IMR-90 (cell line): ENCODE data around the gene SLC6A17. TPM values are rescaled to one million over a fixed set of nuclear protein-coding genes. Genes with fewer than 3 reads are reported as not detected.
A peak's percentile ranks its signal among the peaks of the same experiment; 100 is the strongest.

Source experiments
- ATAC-seq: fragments of 200-7000 bp; cut with Tn5 transposase; 2 replicates; pipeline ENCODE4 v1.9.1; 2020; ENCODE audit warnings: low read depth, mild to moderate bottlenecking, moderate library complexity
- BruUV-seq: library from RNA; stranded (reverse); fragments of 400-500 nt; replicated peaks from 2 replicates; lab custom pipeline; 2021; lab: Mats Ljungman, UMichigan
- CTCF ChIA-PET: fragments of 300-600 bp; formaldehyde crosslinking; extraction: SDS; loops from one replicate; lab custom pipeline; 2021; ENCODE audit warnings: antibody characterized with exemption; lab: Yijun Ruan, JAX
- POLR2A ChIA-PET: fragments of 300-600 bp; sonication (Branson Sonifier 250); formaldehyde crosslinking; loops from one replicate; lab custom pipeline; 2022; ENCODE audit warnings: antibody characterized with exemption; ENCODE audit not compliant: unreplicated experiment; lab: Charles Lee
- DNase-seq: peaks from one replicate; pipeline ENCODE4 v3.0.0; 2013
- H2AFZ ChIP-seq: replicated peaks from 2 replicates; pipeline ENCODE3; 2013; ENCODE audit warnings: low read length, mild to moderate bottlenecking; ENCODE audit not compliant: poor library complexity
- H2AK5ac ChIP-seq: 2 replicates; pipeline ENCODE4 v1.6.1; 2013; ENCODE audit warnings: low read depth, low read length, inconsistent platforms
- H2AK9ac ChIP-seq: replicated peaks from 2 replicates; pipeline ENCODE3; 2013; ENCODE audit warnings: mild to moderate bottlenecking, low read depth, low read length, moderate library complexity; ENCODE audit not compliant: poor library complexity
- H2BK120ac ChIP-seq: 2 replicates; pipeline ENCODE4 v1.6.1; 2013; ENCODE audit warnings: low read depth, low read length, inconsistent platforms
- H2BK15ac ChIP-seq: 3 replicates; pipeline ENCODE4 v1.6.1; 2013; ENCODE audit warnings: low read depth, low read length, inconsistent platforms
- H2BK20ac ChIP-seq: 2 replicates; pipeline ENCODE4 v1.6.1; 2013; ENCODE audit warnings: low read depth, mild to moderate bottlenecking, inconsistent platforms, low read length, moderate library complexity
- H2BK5ac ChIP-seq: 2 replicates; pipeline ENCODE4 v1.6.1; 2013; ENCODE audit warnings: mild to moderate bottlenecking, low read depth, low read length, inconsistent platforms; ENCODE audit not compliant: poor library complexity, severe bottlenecking
- H3K14ac ChIP-seq: replicated peaks from 2 replicates; pipeline ENCODE4 v1.6.1; 2013; ENCODE audit warnings: low read depth, low read length, inconsistent platforms
- H3K18ac ChIP-seq: 2 replicates; pipeline ENCODE4 v1.6.1; 2013; ENCODE audit warnings: low read depth, low read length, control low read depth
- H3K23ac ChIP-seq: 2 replicates; pipeline ENCODE4 v1.6.1; 2013; ENCODE audit warnings: low read depth, low read length, inconsistent platforms
- H3K27ac ChIP-seq: 2 replicates; pipeline ENCODE4 v1.5.1; 2013; ENCODE audit warnings: mild to moderate bottlenecking, control low read depth, low read length; ENCODE audit not compliant: insufficient read depth
- H3K27me3 ChIP-seq: 2 replicates; pipeline ENCODE4 v1.6.1; 2013; ENCODE audit warnings: low read length; ENCODE audit not compliant: control insufficient read depth, insufficient read depth
- H3K36me3 ChIP-seq: 2 replicates; pipeline ENCODE4 v1.6.1; 2013; ENCODE audit warnings: low read length, mixed read lengths; ENCODE audit not compliant: control insufficient read depth, insufficient read depth
- H3K4ac ChIP-seq: 2 replicates; pipeline ENCODE4 v1.6.1; 2013; ENCODE audit warnings: low read depth, low read length, inconsistent platforms
- H3K4me1 ChIP-seq: 2 replicates; pipeline ENCODE4 v1.6.1; 2013; ENCODE audit warnings: low read length, mixed read lengths; ENCODE audit not compliant: control insufficient read depth, insufficient read depth
- H3K4me2 ChIP-seq: 2 replicates; pipeline ENCODE4 v1.6.1; 2013; ENCODE audit warnings: low read depth, mild to moderate bottlenecking, control low read depth, low read length, moderate library complexity
- H3K4me3 ChIP-seq: 2 replicates; pipeline ENCODE4 v1.5.1; 2013; ENCODE audit warnings: low read depth, mild to moderate bottlenecking, control low read depth, low read length, moderate library complexity; ENCODE audit not compliant: insufficient read depth
- H3K56ac ChIP-seq: 2 replicates; pipeline ENCODE4 v1.6.1; 2013; ENCODE audit warnings: low read length, inconsistent platforms; ENCODE audit not compliant: insufficient read depth; ENCODE audit errors: extremely low read depth
- H3K79me1 ChIP-seq, 2 experiments: 2 replicates each; pipeline ENCODE4 v1.6.1; 2013; ENCODE audit warnings: low read length in 2 of 2, inconsistent platforms in 1 of 2, low read depth in 1 of 2
- H3K9ac ChIP-seq: 2 replicates; pipeline ENCODE4 v1.6.1; 2013; ENCODE audit warnings: low read depth, low read length, control low read depth
- H3K9me1 ChIP-seq: 2 replicates; pipeline ENCODE4 v1.6.1; 2013; ENCODE audit warnings: low read length, inconsistent platforms; ENCODE audit not compliant: insufficient read depth
- H3K9me3 ChIP-seq: 2 replicates; pipeline ENCODE4 v1.6.1; 2013; ENCODE audit warnings: low read length; ENCODE audit not compliant: control insufficient read depth, insufficient read depth
- H4K20me1 ChIP-seq: 2 replicates; pipeline ENCODE4 v1.6.1; 2013; ENCODE audit warnings: low read length, inconsistent platforms; ENCODE audit not compliant: insufficient read depth
- H4K5ac ChIP-seq: 2 replicates; pipeline ENCODE4 v1.6.1; 2013; ENCODE audit warnings: mild to moderate bottlenecking, low read depth, low read length, control low read depth
- H4K8ac ChIP-seq, 2 experiments: 2 replicates each; pipeline ENCODE4 v1.6.1; 2013; ENCODE audit warnings: low read depth in 2 of 2, low read length in 2 of 2, control low read depth in 1 of 2, inconsistent platforms in 1 of 2
- H4K91ac ChIP-seq: 2 replicates; pipeline ENCODE4 v1.6.1; 2013; ENCODE audit warnings: low read depth, low read length, inconsistent platforms; ENCODE audit not compliant: insufficient read depth
- BHLHE40 ChIP-seq: fragments of 150-350 bp; IDR thresholded peaks from 2 replicates; pipeline ENCODE4 v1.6.1; 2016; ENCODE audit warnings: mild to moderate bottlenecking, low read depth, low read length
- CEBPB ChIP-seq: IDR thresholded peaks from 2 replicates; pipeline ENCODE4 v1.6.1; 2012; ENCODE audit warnings: low read depth, low read length, improper control_type of control experiment
- CTCF ChIP-seq: conservative IDR thresholded peaks from 2 replicates; pipeline ENCODE4 v1.5.1; 2012; ENCODE audit warnings: mild to moderate bottlenecking, low read depth, low read length, improper control_type of control experiment
- ELK1 ChIP-seq: fragments of 150-350 bp; IDR thresholded peaks from 2 replicates; pipeline ENCODE4 v1.6.1; 2016; ENCODE audit warnings: low read depth, mild to moderate bottlenecking, low read length, moderate library complexity, borderline replicate concordance
- MAFK ChIP-seq: IDR thresholded peaks from 2 replicates; pipeline ENCODE4 v1.6.1; 2012; ENCODE audit warnings: low read depth, low read length, improper control_type of control experiment
- RAD21 ChIP-seq: IDR thresholded peaks from 2 replicates; pipeline ENCODE4 v1.6.1; 2012; ENCODE audit warnings: low read length, improper control_type of control experiment
- USF2 ChIP-seq: fragments of 150-350 bp; IDR thresholded peaks from 2 replicates; pipeline ENCODE4 v1.6.1; 2017; ENCODE audit warnings: mild to moderate bottlenecking, antibody characterized with exemption, low read length, low read depth
- WGBS, 2 experiments: methylation state at CpG; one replicate each; pipeline versions ENCODE4 v1.1.5 to v1.1.7; 2013; ENCODE audit warnings: missing lambda C conversion rate in 2 of 2; ENCODE audit not compliant: insufficient read length in 1 of 2; ENCODE audit errors: extremely low coverage in 2 of 2; 5-methylcytosine and 5-hydroxymethylcytosine counted together
- dilution Hi-C: fragments of 300-500 bp; cut with HindIII; formaldehyde crosslinking; loops from one replicate; pipeline ENCODE4 v1.14.3; 2018; ENCODE audit warnings: low sequenced_read_pairs; ENCODE audit not compliant: unreplicated experiment
- in situ Hi-C: fragments of 300-500 bp; cut with MboI; formaldehyde crosslinking; loops from 3 replicates; pipeline ENCODE4 v1.14.3; 2019; ENCODE audit warnings: low sequenced_read_pairs, inconsistent platforms, mixed read lengths
- intact Hi-C: fragments of 100-400 bp; cut with micrococcal nuclease; formaldehyde crosslinking; loops from 2 replicates; pipeline ENCODE4 v1.10.0; 2022
- polyA plus RNA-seq, 3 experiments: library from polyadenylated mRNA; depleted of rRNA; stranded (reverse); fragments of >200 nt; gene quantifications; 2 replicates each; pipeline ENCODE4 v1.2.3, GENCODE V29; 2012; ENCODE audit warnings: low replicate concordance in 1 of 3
- total RNA-seq: library from RNA; depleted of rRNA; stranded (reverse); fragments of >200 nt; gene quantifications from 2 replicates; pipeline ENCODE4 v1.2.3, GENCODE V29; 2012

The SLC6A17 gene
- total and polyA plus RNA-seq, 2 of the 4 experiments (the other 2 are of a cell fraction) = 0.54 to 0.82 TPM

GRCh38 chr1:110210604-110211495 lies 60.6 kb downstream of the SLC6A17 start:
- Histone ChIP-seq H3K56ac (no peak overlapping the region), H3K27ac (no peak overlapping the region; the same call in 1 of the 2 replicates), H3K79me1 (no peaks in the 10 kb centered on the region), H3K9me1 (no peaks in the 10 kb centered on the region), H3K36me3 (no peaks in the 10 kb centered on the region), H3K9ac (no peak overlapping the region), H2BK15ac (no peak overlapping the region), H3K27me3 (peaks cover 59% of the 10 kb centered on the region), H2BK20ac (no peak overlapping the region), H3K18ac (no peak overlapping the region), H3K4ac (no peak overlapping the region), H2BK120ac (no peak overlapping the region), H2AFZ (peak overlapping the region; percentile 94), H2AK5ac (no peak overlapping the region), H4K8ac (no peak overlapping the region), H2AK9ac (no peak overlapping the region), H4K5ac (no peak overlapping the region), H4K91ac (no peak overlapping the region), H3K23ac (no peak overlapping the region; the same call in 1 of the 2 replicates), H3K4me2 (peak overlapping the region; percentile 53), H4K20me1 (peaks cover 3% of the 10 kb centered on the region), H3K4me3 (peak overlapping the region; percentile 49), H3K14ac (no peak overlapping the region), H3K4me1 (no peaks in the 10 kb centered on the region), H3K9me3 (no peaks in the 10 kb centered on the region), H2BK5ac (no peak overlapping the region)
- ATAC-seq (peak; percentile 33), DNase-seq (no peak)
- WGBS, 2 experiments = 0% methylated on average over 60 of the region's 101 CpGs; no CpG with 5 or more reads in 1 of the 2 experiments
- dilution Hi-C loops = no loop called here
- intact Hi-C loops = no loop called here
- CTCF ChIA-PET = interaction anchor here (4.7 kb wide), 1 partner anchor 250 kb away, joined by 43 read pairs; no protein-coding TSS in a partner anchor
- in situ Hi-C loops = no loop called here
- POLR2A ChIA-PET = no interaction called here
- no TSS peak for BruUV-seq
- TF ChIP-seq RAD21 (no peak), ELK1 (no peak), CEBPB (no peak), CTCF (no peak), MAFK (no peak), USF2 (no peak), BHLHE40 (no peak)
